Eye (tissue), 1 donor: ENCODE measurements around the gene FRMD5.
A peak's percentile ranks its signal among the peaks of the same experiment; 100 is the strongest.
"Not testable (repeated sequence)": the region's sequence is repeated elsewhere in the genome, so short reads cannot be mapped to it uniquely, and the experiment has no call there.

Experiments used
- DNase-seq: peaks from one replicate; pipeline ENCODE4 v3.0.0-alpha.2; 2015

FRMD5 gene

DNA sequence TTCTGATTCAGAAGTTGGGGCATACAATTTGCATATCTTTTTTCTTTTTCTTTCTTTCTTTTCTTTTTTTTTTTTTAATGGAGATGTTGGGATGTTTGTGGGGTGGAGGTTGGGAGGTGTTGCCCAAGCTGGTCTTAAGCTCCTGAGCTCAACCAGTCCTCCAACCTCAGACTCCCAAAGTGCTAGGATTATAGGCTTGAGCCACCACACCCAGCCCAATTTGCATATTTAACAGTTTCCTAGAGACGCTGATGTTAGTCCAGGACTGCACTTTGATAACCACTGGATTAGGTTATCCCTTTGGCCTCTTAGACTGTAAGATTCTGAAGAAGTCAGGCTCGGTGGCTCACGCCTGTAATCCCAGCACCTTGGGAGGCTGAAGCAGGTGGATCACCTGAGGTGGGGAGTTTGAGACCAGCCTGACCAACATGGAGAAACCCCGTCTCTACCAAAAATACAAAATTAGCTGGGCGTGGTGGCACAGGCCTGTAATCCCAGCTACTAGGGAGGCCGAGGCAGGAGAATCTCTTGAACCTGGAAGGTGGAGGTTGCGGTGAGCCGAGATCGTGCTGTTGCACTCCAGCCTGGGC is 365.0 kb downstream of the FRMD5 start:
- DNase-seq, result not testable (repeated sequence)

DNA sequence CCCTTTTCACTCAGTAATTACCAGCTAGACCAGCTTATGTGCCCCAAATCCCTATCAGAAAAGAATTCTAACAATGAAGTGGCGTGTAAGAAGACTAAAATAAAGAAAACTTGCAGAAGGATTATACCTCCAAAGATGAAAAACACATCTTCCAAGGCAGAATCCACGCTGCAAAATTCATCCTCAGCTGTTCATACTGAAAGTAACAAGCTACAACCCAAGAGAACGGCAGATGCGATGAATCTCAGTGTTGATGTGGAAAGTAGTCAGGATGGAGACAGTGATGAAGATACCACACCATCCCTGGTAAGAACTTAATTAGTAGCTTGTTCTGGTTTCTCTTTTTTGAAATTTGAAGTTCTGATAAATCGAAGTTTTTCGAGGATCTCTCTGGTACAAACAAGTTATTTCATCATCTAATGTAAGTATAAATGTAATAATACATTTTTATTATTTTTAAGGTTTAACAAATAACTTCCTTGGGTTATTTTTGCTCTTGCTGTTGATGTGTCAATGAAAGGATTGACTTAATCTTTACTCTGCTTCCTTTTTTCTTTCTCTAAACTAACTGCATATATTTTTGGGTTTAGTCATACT is 366.9 kb downstream of the FRMD5 start:
- DNase-seq, result peak; percentile 18

DNA sequence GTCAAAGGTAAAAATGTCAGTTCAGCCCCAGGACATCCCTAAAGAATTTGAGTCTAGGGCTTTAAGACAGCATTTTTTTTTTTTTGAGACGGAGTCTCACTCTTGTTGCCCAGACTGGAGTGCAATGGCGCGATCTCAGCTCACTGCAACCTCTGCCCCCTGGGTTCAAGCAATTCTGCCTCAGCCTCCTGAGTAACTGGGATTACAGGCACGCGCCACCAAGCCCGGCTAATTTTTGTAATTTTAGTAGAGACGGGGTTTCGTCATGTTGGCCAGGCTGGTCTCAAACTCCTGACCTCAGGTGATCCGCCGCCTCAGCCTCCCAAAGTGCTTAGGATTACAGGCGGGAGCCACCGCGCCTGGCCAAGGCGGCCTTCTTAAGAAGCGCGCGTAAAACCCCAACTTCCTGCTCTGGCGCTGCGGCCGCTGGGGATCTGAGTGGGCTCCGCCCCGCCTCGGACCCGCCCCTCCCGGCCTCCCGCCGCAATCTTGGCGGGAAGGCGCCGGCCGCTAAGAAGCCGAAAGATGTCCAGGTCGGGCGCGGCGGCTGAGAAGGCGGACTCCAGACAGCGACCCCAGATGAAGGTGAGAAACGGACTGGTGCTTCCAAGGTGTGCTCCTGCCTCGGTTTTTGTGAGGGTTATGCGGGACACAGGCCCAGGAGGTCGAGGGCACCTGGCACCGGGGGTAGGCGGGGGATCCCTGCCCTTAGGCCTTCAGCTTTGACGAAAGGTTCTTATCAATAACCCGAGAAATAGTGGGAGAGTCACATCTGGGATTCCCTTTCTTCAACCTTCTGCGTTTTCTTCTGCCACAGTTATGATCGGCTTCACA is 368.3 kb downstream of the FRMD5 start, which contains the start of gene WDR76:
Gene WDR76 (plus strand): TSS at position 495 of the 834 bp plus-strand sequence. CDS start 31 bp downstream, at position 526.
- peak; percentile 90 for DNase-seq

DNA sequence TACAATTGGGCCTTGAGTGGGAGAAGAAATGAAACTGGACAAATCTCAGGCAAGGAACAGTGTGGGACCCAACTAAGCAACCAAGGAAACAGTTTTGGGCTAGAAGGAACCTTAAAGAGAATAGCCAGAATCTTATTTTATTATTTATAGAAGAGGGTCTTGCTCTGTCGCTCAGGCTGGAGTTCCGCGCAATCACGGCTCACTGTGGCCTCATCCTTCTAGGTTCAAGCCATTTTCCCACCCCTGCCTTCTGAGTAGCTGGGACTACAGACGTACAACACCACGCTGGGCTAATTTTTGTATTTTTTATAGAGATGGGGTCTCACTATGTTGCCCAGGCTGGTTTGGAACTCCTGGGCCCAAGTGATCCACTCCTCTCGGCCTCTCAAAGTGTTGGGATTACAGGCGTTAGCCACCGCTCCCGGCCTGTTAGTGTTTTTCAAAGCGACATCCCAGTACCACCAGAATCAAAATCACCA is 369.0 kb downstream of the FRMD5 start:
- no peak for DNase-seq

DNA sequence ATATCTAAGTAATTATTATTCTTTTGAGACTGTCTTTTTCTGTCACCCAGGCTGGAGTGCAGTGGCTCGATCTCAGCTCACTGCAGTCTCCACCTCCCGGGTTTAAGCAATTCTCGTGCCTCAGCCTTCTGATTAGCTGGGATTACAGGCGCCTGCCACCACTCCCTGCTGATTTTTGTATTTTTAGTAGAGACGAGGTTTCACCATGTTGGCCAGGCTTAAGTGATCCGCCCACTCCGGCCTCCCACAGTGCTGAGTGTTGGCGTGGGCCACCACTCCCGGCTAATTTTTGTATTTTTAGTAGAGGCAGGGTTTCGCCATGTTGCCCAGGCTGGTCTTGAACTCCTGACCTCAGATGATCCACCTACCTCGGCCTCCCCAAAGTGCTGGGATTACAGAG is 369.8 kb downstream of the FRMD5 start:
- not testable (repeated sequence) for DNase-seq

DNA sequence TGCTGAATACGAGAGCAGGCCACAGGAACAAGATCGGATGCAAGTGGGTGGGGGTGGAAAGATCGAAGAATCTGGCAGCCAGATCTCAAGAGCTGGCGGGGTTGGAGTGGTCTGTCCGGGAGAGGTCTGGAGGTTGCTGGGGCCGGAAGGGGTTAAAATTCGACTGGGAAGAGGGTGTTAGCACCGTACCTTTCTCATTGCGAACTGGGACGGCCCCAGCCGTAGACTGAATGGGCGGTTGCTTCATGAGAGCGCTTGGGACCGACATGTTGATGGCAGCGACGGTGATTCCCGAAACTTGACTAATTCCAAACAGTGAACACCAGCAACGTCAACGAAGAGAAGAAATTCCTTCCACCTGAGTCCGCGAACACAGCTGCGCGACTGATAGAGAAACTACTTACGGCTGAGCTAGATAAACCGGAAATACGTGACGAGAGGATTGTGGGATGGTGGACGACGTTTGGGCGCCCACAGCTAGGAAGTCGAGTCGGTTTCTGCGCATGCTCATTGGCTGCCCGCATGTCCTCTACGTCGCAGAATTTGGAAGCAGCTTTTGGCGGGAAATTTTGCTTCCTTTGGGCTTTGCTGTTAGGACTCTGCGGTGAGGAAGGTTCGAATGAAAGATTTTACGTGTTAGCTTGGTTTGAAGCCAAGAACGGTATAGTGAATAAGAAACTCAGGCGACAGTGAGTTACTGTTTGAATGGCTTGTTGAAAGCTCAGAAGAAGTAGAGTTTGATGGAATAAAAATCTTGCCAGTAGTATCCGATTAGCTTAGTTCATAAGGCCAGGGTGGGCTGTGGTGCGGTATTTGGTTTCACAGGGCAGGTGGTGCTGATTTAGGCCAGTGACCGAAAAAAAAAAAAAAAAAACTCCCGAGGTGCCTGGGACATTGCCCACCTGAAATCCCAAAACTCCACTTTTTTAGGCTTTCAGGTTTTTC is 370.5 kb downstream of the FRMD5 start, which contains the start of gene MFAP1:
Gene MFAP1 (minus strand): TSS at position 389 of the 945 bp plus-strand sequence. CDS start 121 bp downstream, at position 268.
- peak; percentile 98 for DNase-seq

DNA sequence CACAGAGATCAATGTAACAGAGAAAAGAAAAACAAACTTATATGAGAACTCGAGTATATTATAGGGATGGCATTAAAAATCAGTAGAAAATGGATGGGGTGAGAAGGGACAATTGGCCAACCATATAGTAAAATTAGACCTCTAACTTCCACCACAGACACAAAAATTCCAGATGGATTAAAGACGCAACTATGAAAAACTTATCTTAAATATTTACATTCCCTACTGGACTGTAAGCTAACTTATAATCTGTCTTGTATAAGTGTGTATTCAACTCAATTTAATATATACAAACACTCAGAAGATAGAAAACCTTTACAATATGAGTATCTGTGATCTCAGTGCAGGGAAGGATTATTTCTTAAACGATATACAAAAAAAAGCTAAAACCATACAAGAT is 373.6 kb downstream of the FRMD5 start:
- DNase-seq, result no peak
